Keratinocyte (primary cell): ENCODE measurements around the gene DAPK1. TPM values are rescaled to one million over a fixed set of nuclear protein-coding genes. Genes with fewer than 3 reads are reported as not detected.

Experiments
- DNase-seq: peaks from one replicate; pipeline ENCODE4 v3.0.0-alpha.2; 2011; ENCODE audit warnings: low read depth, missing footprints, low spot score
- FAIRE-seq: peaks from 2 replicates; lab custom pipeline; 2011; peaks lifted over from hg19 to GRCh38; lab: Jason Lieb, UNC
- H2AFZ ChIP-seq: 2 replicates; pipeline ENCODE4 v1.6.0; 2012; ENCODE audit warnings: low read length, control low read depth, inconsistent platforms; ENCODE audit not compliant: control insufficient read depth
- H3K27ac ChIP-seq: 2 replicates; pipeline ENCODE4 v1.5.1; 2011; ENCODE audit warnings: low read length; ENCODE audit not compliant: control insufficient read depth, insufficient read depth
- H3K27me3 ChIP-seq: 3 replicates; pipeline ENCODE4 v1.6.0; 2011; ENCODE audit warnings: low read length; ENCODE audit not compliant: control insufficient read depth, insufficient read depth; ENCODE audit errors: extremely low read depth
- H3K36me3 ChIP-seq, 2 experiments: 2 replicates in 1 of 2; 3 replicates in 1 of 2; pipeline ENCODE4 v1.5.1; 2011; ENCODE audit warnings: low read length in 2 of 2, mild to moderate bottlenecking in 1 of 2; ENCODE audit not compliant: control insufficient read depth in 2 of 2, insufficient read depth in 2 of 2; ENCODE audit errors: extremely low read depth in 1 of 2
- H3K4me1 ChIP-seq: 3 replicates; pipeline ENCODE4 v1.5.1; 2011; ENCODE audit warnings: low read length; ENCODE audit not compliant: control insufficient read depth, insufficient read depth; ENCODE audit errors: extremely low read depth
- H3K4me2 ChIP-seq: 3 replicates; pipeline ENCODE4 v1.6.0; 2011; ENCODE audit warnings: low read depth, low read length; ENCODE audit not compliant: control insufficient read depth, insufficient read depth; ENCODE audit errors: extremely low read depth
- H3K4me3 ChIP-seq, 3 experiments: fragments of 200-600 bp in 1 of 3; sonication (generic) in 1 of 3; 2 replicates in 2 of 3; 3 replicates in 1 of 3; pipeline ENCODE4 v1.5.1; 2011 to 2016; ENCODE audit warnings: low read length in 3 of 3, mild to moderate bottlenecking in 3 of 3, control low read depth in 2 of 3, inconsistent platforms in 1 of 3, low read depth in 1 of 3, mixed read lengths in 1 of 3, mixed run types in 1 of 3, moderate library complexity in 1 of 3; ENCODE audit not compliant: control insufficient read depth in 2 of 3, insufficient read depth in 2 of 3; ENCODE audit errors: extremely low read depth in 1 of 3
- H3K79me2 ChIP-seq: 2 replicates; pipeline ENCODE4 v1.6.0; 2012; ENCODE audit warnings: low read length; ENCODE audit not compliant: control insufficient read depth, insufficient read depth
- H3K9ac ChIP-seq: 3 replicates; pipeline ENCODE4 v1.6.0; 2011; ENCODE audit warnings: low read length; ENCODE audit not compliant: control insufficient read depth, insufficient read depth; ENCODE audit errors: extremely low read depth
- H3K9me1 ChIP-seq: 3 replicates; pipeline ENCODE4 v1.6.0; 2011; ENCODE audit warnings: low read length; ENCODE audit not compliant: control insufficient read depth, insufficient read depth; ENCODE audit errors: extremely low read depth
- H3K9me3 ChIP-seq: 2 replicates; pipeline ENCODE4 v1.5.1; 2012; ENCODE audit warnings: low read depth, low read length; ENCODE audit not compliant: control insufficient read depth
- H4K20me1 ChIP-seq: 3 replicates; pipeline ENCODE4 v1.6.0; 2011; ENCODE audit warnings: low read length; ENCODE audit not compliant: control insufficient read depth, insufficient read depth; ENCODE audit errors: extremely low read depth
- CTCF ChIP-seq, 3 experiments: IDR thresholded peaks in 1 of 3; conservative IDR thresholded peaks in 1 of 3; optimal IDR thresholded peaks in 1 of 3; 2 replicates in 2 of 3; 3 replicates in 1 of 3; pipeline versions ENCODE3 to v1.5.1; 2011; ENCODE audit warnings: low read length in 3 of 3, mild to moderate bottlenecking in 3 of 3, moderate library complexity in 2 of 3, control low read depth in 1 of 3, inconsistent platforms in 1 of 3; ENCODE audit not compliant: insufficient read depth in 2 of 3; ENCODE audit errors: extremely low read depth in 1 of 3
- EZH2 ChIP-seq: IDR thresholded peaks from one replicate; pipeline ENCODE4 v1.6.1; 2012; ENCODE audit warnings: inconsistent platforms, mild to moderate bottlenecking, low read length, moderate library complexity
- dilution Hi-C: fragments of 300-500 bp; cut with MboI; formaldehyde crosslinking; loops from one replicate; pipeline ENCODE4 v1.7.0; 2020; ENCODE audit warnings: low sequenced_read_pairs; ENCODE audit not compliant: extremely low pct_ligation_motif_present
- polyA plus RNA-seq, 5 experiments: library from polyadenylated mRNA; depleted of rRNA in 3 of 5; stranded (reverse) in 3 of 5; stranded (forward) in 1 of 5; unstranded in 1 of 5; fragments of >200 nt; gene quantifications; 1 replicate in 1 of 5; 2 replicates in 3 of 5; 3 replicates in 1 of 5; pipeline versions ENCODE4 v1.2.1 to v1.2.3, GENCODE V29; 2011 to 2012; ENCODE audit warnings: missing spikeins in 2 of 5, low read depth in 1 of 5, low replicate concordance in 1 of 5

DAPK1 gene
- polyA plus RNA-seq, 1 donor (not counting 4 experiments of a cell fraction or from before 2014, with no cell fraction given) = 2.8 TPM

GRCh38 chr9:87618931-87619330 is 121.3 kb downstream of the DAPK1 start:
- DNase-seq (no peak), FAIRE-seq (no peak)
- H3K4me3 ChIP-seq = no peak overlapping the region
- no peaks in the 10 kb centered on the region for H4K20me1 ChIP-seq
- no peaks in the 10 kb centered on the region for H3K79me2 ChIP-seq
- H3K9me3 ChIP-seq = no peaks in the 10 kb centered on the region
- no peaks in the 10 kb centered on the region for H3K4me1 ChIP-seq
- H2AFZ ChIP-seq = no peak overlapping the region
- H3K27me3 ChIP-seq = peaks cover 3% of the 10 kb centered on the region
- H3K9me1 ChIP-seq = no peaks in the 10 kb centered on the region
- no peak overlapping the region for H3K27ac ChIP-seq
- no peaks in the 10 kb centered on the region for H3K36me3 ChIP-seq
- dilution Hi-C loops = no loop called here
- no peak overlapping the region for H3K9ac ChIP-seq
- TF ChIP-seq CTCF (optimal IDR thresholded peaks at IDR 0.05 in 1 of 3, IDR thresholded peaks at IDR 0.05 in 1 of 3, conservative IDR thresholded peaks at IDR 0.05 in 1 of 3; ENCODE audit: extremely low read depth in 1 of 3, insufficient read depth in 2 of 3, low read length in 3 of 3) (no peak), EZH2 (no peak)
- H3K4me2 ChIP-seq = no peak overlapping the region

- no peak overlapping the region for H3K4me3 ChIP-seq
- no peaks in the 10 kb centered on the region for H3K36me3 ChIP-seq
- no peak overlapping the region for H3K9ac ChIP-seq
- DNase-seq = no peak
- no peaks in the 10 kb centered on the region for H4K20me1 ChIP-seq
- no peak overlapping the region for H2AFZ ChIP-seq
- H3K9me3 ChIP-seq = no peaks in the 10 kb centered on the region
- no peak overlapping the region for H3K4me2 ChIP-seq
- peaks cover 3% of the 10 kb centered on the region for H3K27me3 ChIP-seq
- FAIRE-seq = no peak
- H3K27ac ChIP-seq = no peak overlapping the region
- H3K79me2 ChIP-seq = no peaks in the 10 kb centered on the region
- TF ChIP-seq EZH2 (no peak), CTCF (optimal IDR thresholded peaks at IDR 0.05 in 1 of 3, IDR thresholded peaks at IDR 0.05 in 1 of 3, conservative IDR thresholded peaks at IDR 0.05 in 1 of 3; ENCODE audit: extremely low read depth in 1 of 3, insufficient read depth in 2 of 3, low read length in 3 of 3) (no peak)
- H3K4me1 ChIP-seq = no peaks in the 10 kb centered on the region
- dilution Hi-C loops = no loop called here
- no peaks in the 10 kb centered on the region for H3K9me1 ChIP-seq
Observed at GRCh38 chr9:87619346-87619745, 121.7 kb downstream of the DAPK1 start.
